GM23338 (cell line): ENCODE results near the gene NCF4. TPM values are rescaled to one million over a fixed set of nuclear protein-coding genes. Genes with fewer than 3 reads are reported as not detected.

Source experiments
- ATAC-seq: fragments of 200-7000 bp; cut with Tn5 transposase; 3 replicates; pipeline ENCODE4 v1.9.1; 2020
- DNase-seq: peaks from one replicate; pipeline ENCODE4 v3.0.0-alpha.2; 2015; ENCODE audit warnings: low spot score
- H2AFZ ChIP-seq: fragments of 200-600 bp; sonication (generic); 2 replicates; pipeline ENCODE4 v1.8.0; 2016; ENCODE audit warnings: antibody characterized with exemption, mild to moderate bottlenecking, moderate library complexity
- H3F3A ChIP-seq: fragments of 200-600 bp; sonication (generic); replicated peaks from 2 replicates; pipeline ENCODE4 v1.8.0; 2017; ENCODE audit warnings: antibody characterized with exemption, mixed run types, low read depth
- H3K27ac ChIP-seq: fragments of 200-600 bp; sonication (generic); 2 replicates; pipeline ENCODE4 v1.6.1; 2016; ENCODE audit warnings: low read depth
- H3K27me3 ChIP-seq: fragments of 200-600 bp; sonication (generic); 2 replicates; pipeline ENCODE4 v1.8.0; 2016; ENCODE audit warnings: mild to moderate bottlenecking, mixed run types, moderate library complexity; ENCODE audit not compliant: insufficient read depth
- H3K36me3 ChIP-seq: fragments of 200-600 bp; sonication (generic); 2 replicates; pipeline ENCODE4 v1.8.0; 2016; ENCODE audit warnings: mild to moderate bottlenecking; ENCODE audit not compliant: insufficient read depth
- H3K4me1 ChIP-seq: fragments of 200-600 bp; sonication (generic); 2 replicates; pipeline ENCODE4 v1.8.0; 2016; ENCODE audit warnings: mild to moderate bottlenecking, moderate library complexity; ENCODE audit not compliant: insufficient read depth
- H3K4me2 ChIP-seq: fragments of 200-600 bp; sonication (generic); 2 replicates; pipeline ENCODE4 v1.7.1; 2017; ENCODE audit warnings: mixed run types
- H3K4me3 ChIP-seq: fragments of 200-600 bp; sonication (generic); 2 replicates; pipeline ENCODE4 v1.6.1; 2016; ENCODE audit warnings: mixed run types
- H3K79me2 ChIP-seq: fragments of 200-600 bp; sonication (generic); replicated peaks from 2 replicates; pipeline ENCODE4 v1.8.0; 2017; ENCODE audit warnings: mild to moderate bottlenecking; ENCODE audit not compliant: insufficient read depth
- H3K9me2 ChIP-seq: fragments of 200-600 bp; sonication (generic); 2 replicates; pipeline ENCODE4 v1.8.0; 2017; ENCODE audit not compliant: insufficient read depth
- H4K20me1 ChIP-seq: fragments of 200-600 bp; sonication (generic); replicated peaks from 2 replicates; pipeline ENCODE4 v1.8.0; 2017; ENCODE audit warnings: mild to moderate bottlenecking; ENCODE audit not compliant: insufficient read depth
- H3K27ac Mint-ChIP-seq: 2 replicates; pipeline ENCODE4 v1.8.0; 2020; ENCODE audit warnings: inconsistent platforms, mild to moderate bottlenecking, moderate library complexity, mixed read lengths
- H3K27me3 Mint-ChIP-seq: 3 replicates; pipeline ENCODE4 v1.8.0; 2022; ENCODE audit warnings: low read depth, mild to moderate bottlenecking, moderate library complexity, mixed read lengths, inconsistent platforms; ENCODE audit not compliant: insufficient read depth, poor library complexity
- H3K36me3 Mint-ChIP-seq: 3 replicates; pipeline ENCODE4 v1.8.0; 2021; ENCODE audit warnings: low read depth, mild to moderate bottlenecking, inconsistent platforms, moderate library complexity, mixed read lengths
- H3K4me1 Mint-ChIP-seq: 3 replicates; pipeline ENCODE4 v1.8.0; 2020; ENCODE audit warnings: mild to moderate bottlenecking, inconsistent platforms, mixed read lengths
- H3K4me3 Mint-ChIP-seq: 3 replicates; pipeline ENCODE4 v1.8.0; 2021; ENCODE audit warnings: moderate library complexity, mild to moderate bottlenecking, inconsistent platforms, mixed read lengths
- H3K9me3 Mint-ChIP-seq: 3 replicates; pipeline ENCODE4 v1.8.0; 2020; ENCODE audit warnings: moderate library complexity, mild to moderate bottlenecking, inconsistent platforms, mixed read lengths
- CREB1 ChIP-seq: fragments of 250-450 bp; sonication (Bioruptor Pico); IDR thresholded peaks from 2 replicates; pipeline ENCODE4 v1.5.0; 2020; ENCODE audit warnings: low read depth, mild to moderate bottlenecking, moderate library complexity
- CTCF ChIP-seq, 2 experiments: fragments of 200-600 bp in 1 of 2; sonication (generic) in 1 of 2; conservative IDR thresholded peaks; 2 replicates each; pipeline versions ENCODE4 v1.5.1 to v1.6.1; 2016 to 2017; ENCODE audit warnings: antibody characterized with exemption in 2 of 2, low read depth in 2 of 2, mild to moderate bottlenecking in 2 of 2, moderate library complexity in 1 of 2
- ETS1 ChIP-seq: IDR thresholded peaks from 2 replicates; pipeline ENCODE4 v1.6.1; 2016; ENCODE audit warnings: antibody characterized with exemption
- EZH2 ChIP-seq: fragments of 200-600 bp; sonication (generic); IDR thresholded peaks from one replicate; pipeline ENCODE4 v1.8.0; 2017; ENCODE audit warnings: antibody characterized with exemption, mild to moderate bottlenecking, low read depth; ENCODE audit not compliant: unreplicated experiment
- EZH2phosphoT487 ChIP-seq: fragments of 200-600 bp; sonication (generic); IDR thresholded peaks from one replicate; pipeline ENCODE4 v1.8.1; 2018; ENCODE audit warnings: antibody characterized with exemption; ENCODE audit not compliant: unreplicated experiment
- JUNB ChIP-seq: IDR thresholded peaks from one replicate; pipeline ENCODE4 v1.6.1; 2016; ENCODE audit warnings: antibody characterized with exemption; ENCODE audit not compliant: unreplicated experiment
- NANOG ChIP-seq: IDR thresholded peaks from 2 replicates; pipeline ENCODE4 v1.6.1; 2016; ENCODE audit warnings: antibody characterized with exemption, borderline replicate concordance
- POLR2AphosphoS5 ChIP-seq: IDR thresholded peaks from 2 replicates; pipeline ENCODE4 v1.6.1; 2016; ENCODE audit warnings: antibody characterized with exemption, low read depth
- REST ChIP-seq: IDR thresholded peaks from one replicate; pipeline ENCODE4 v1.6.1; 2018; ENCODE audit warnings: antibody characterized with exemption; ENCODE audit not compliant: unreplicated experiment
- STAT1 ChIP-seq: IDR thresholded peaks from one replicate; pipeline ENCODE4 v1.6.1; 2016; ENCODE audit warnings: antibody characterized with exemption; ENCODE audit not compliant: unreplicated experiment
- ZNF114 ChIP-seq: fragments of 250-450 bp; sonication (Bioruptor Pico); IDR thresholded peaks from 2 replicates; pipeline ENCODE4 v1.5.0; 2020; ENCODE audit warnings: mild to moderate bottlenecking, moderate library complexity
- ZNF331 ChIP-seq: fragments of 250-450 bp; sonication (Bioruptor Pico); IDR thresholded peaks from 2 replicates; pipeline ENCODE4 v1.5.0; 2020; ENCODE audit warnings: low read depth, mild to moderate bottlenecking, moderate library complexity
- ZNF462 ChIP-seq: fragments of 250-450 bp; sonication (Bioruptor Pico); IDR thresholded peaks from 2 replicates; pipeline ENCODE4 v1.5.0; 2020; ENCODE audit warnings: mild to moderate bottlenecking, moderate library complexity
- polyA plus RNA-seq: library from polyadenylated mRNA; unstranded; fragments of >200 nt; fragmentation: Nextera tagmentation; extraction: Ambion mirVana; gene quantifications from 2 replicates; pipeline ENCODE4 v1.2.1, GENCODE V29; 2016
- total RNA-seq: library from RNA; depleted of rRNA; stranded (reverse); fragments of >200 nt; shearing (Covaris generic); gene quantifications from 2 replicates; pipeline ENCODE4 v1.2.3, GENCODE V29; 2014

Gene NCF4
- total and polyA plus RNA-seq, 2 experiments from 2014 or later = not detected

- Histone ChIP-seq H3K4me2 (no peak overlapping the region), H3K4me3 (no peak overlapping the region), H2AFZ (no peak overlapping the region), H3K4me1 (peaks cover 8% of the 10 kb centered on the region), H3K9me2 (no peaks in the 10 kb centered on the region), H3K36me3 (no peaks in the 10 kb centered on the region), H3F3A (no peaks in the 10 kb centered on the region), H3K27ac (no peak overlapping the region), H4K20me1 (no peaks in the 10 kb centered on the region), H3K79me2 (no peaks in the 10 kb centered on the region), H3K27me3 (no peaks in the 10 kb centered on the region)
- Mint-ChIP-seq H3K27ac (no peak overlapping the region), H3K4me1 (peaks cover 12% of the 10 kb centered on the region), H3K27me3 (peaks cover 24% of the 10 kb centered on the region), H3K36me3 (no peaks in the 10 kb centered on the region), H3K9me3 (no peaks in the 10 kb centered on the region), H3K4me3 (no peak overlapping the region)
- TF ChIP-seq POLR2AphosphoS5 (no peak), ZNF462 (CRISPR knock-in tag) (no peak), ZNF114 (CRISPR knock-in tag) (no peak), EZH2 (no peak), EZH2phosphoT487 (no peak), REST (no peak), JUNB (no peak), CTCF (conservative IDR thresholded peaks at IDR 0.05; ENCODE audit: low read depth in 2 of 2) (no peak), CREB1 (CRISPR knock-in tag) (no peak), ZNF331 (CRISPR knock-in tag) (no peak), NANOG (no peak), ETS1 (no peak), STAT1 (no peak)
- ATAC-seq (no peak), DNase-seq (no peak)
Observed at GRCh38 chr22:36824655-36825054, 36.2 kb upstream of the NCF4 start.
